ENCODE data around the gene NAB2. TPM values are rescaled to one million over a fixed set of nuclear protein-coding genes. Genes with fewer than 3 reads are reported as not detected.
A peak's percentile ranks its signal among the peaks of the same experiment; 100 is the strongest.

The NAB2 gene
- total and polyA plus RNA-seq, 9 of the 15 experiments (the other 6 are each of a cell fraction or from before 2014, with no cell fraction given), result 0.45 to 40.9 (median 20.4) TPM

DNA sequence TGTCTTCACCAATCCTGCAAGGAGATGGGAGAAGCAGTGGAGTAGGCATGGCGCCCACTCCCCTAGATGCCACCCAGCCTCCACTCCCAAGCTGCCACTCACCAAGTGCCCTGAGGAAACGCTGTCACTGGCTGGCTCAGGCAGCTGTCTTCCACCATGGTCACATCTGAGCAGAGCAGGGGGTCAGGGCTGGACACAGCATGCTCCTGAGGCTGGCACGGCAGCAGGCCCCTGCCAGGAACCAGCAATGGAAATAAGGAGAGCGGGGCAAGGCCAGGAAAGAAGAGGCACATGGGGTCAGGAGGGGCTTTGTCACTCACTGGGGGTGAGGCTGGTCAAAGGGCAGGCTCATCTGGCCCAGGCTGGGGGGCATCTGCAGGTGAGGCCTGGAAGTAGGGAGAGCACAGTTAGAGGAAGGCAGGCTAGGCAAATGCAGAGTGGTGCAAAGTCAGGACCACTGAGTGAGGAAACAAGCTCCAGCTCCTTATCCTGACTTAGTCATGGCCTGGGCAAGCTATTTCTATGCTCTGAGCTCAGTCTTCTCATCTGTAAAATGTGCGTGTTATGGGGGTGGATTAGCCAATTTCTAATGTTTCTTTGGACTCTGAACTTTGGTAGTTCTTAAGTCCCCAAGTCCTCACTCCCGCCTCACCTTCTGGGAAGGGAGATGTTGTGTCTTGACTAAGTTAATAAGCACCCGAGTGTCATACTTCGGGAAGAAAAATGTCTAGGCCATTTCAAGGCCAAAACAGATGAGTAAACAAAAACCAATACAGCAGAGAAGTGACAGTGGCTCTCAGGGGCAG lies 8.0 kb downstream of the NAB2 start (continued):
- TF ChIP-seq, protein P1, sequence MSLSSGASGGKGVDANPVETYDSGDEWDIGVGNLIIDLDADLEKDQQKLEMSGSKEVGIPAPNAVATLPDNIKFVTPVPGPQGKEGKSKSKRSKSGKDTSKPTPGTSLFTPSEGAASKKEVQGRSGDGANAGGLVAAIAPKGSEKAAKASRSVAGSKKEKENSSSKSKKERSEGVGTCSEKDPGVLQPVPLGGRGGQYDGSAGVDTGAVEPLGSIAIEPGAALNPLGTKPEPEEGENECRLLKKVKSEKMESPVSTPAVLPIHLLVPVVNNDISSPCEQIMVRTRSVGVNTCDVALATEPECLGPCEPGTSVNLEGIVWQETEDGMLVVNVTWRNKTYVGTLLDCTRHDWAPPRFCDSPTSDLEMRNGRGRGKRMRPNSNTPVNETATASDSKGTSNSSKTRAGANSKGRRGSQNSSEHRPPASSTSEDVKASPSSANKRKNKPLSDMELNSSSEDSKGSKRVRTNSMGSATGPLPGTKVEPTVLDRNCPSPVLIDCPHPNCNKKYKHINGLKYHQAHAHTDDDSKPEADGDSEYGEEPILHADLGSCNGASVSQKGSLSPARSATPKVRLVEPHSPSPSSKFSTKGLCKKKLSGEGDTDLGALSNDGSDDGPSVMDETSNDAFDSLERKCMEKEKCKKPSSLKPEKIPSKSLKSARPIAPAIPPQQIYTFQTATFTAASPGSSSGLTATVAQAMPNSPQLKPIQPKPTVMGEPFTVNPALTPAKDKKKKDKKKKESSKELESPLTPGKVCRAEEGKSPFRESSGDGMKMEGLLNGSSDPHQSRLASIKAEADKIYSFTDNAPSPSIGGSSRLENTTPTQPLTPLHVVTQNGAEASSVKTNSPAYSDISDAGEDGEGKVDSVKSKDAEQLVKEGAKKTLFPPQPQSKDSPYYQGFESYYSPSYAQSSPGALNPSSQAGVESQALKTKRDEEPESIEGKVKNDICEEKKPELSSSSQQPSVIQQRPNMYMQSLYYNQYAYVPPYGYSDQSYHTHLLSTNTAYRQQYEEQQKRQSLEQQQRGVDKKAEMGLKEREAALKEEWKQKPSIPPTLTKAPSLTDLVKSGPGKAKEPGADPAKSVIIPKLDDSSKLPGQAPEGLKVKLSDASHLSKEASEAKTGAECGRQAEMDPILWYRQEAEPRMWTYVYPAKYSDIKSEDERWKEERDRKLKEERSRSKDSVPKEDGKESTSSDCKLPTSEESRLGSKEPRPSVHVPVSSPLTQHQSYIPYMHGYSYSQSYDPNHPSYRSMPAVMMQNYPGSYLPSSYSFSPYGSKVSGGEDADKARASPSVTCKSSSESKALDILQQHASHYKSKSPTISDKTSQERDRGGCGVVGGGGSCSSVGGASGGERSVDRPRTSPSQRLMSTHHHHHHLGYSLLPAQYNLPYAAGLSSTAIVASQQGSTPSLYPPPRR (CRISPR knock-in tag; IDR thresholded peaks at IDR 0.05; ENCODE audit: borderline replicate concordance), result no peak
- TF ChIP-seq HBP1 (CRISPR knock-in tag; IDR thresholded peaks at IDR 0.05) (no peak), SAFB (IDR thresholded peaks at IDR 0.05; ENCODE audit: borderline replicate concordance, low read depth, low read length) (no peak), EGR1 (conservative IDR thresholded peaks at IDR 0.05) (no peak), ATF3 (IDR thresholded peaks at IDR 0.05) (no peak), ATF3 (CRISPR knock-in tag; conservative IDR thresholded peaks at IDR 0.05) (0 out of 2 replicates have a peak, but pooled peaks have one; percentile 22), NCOA6 (IDR thresholded peaks at IDR 0.05) (no peak), CBX3 (IDR thresholded peaks at IDR 0.05; ENCODE audit: borderline replicate concordance in 1 of 2, low read length in 2 of 2) (peak in 1 of 2 experiments; percentile 60; a peak in 1 of 3 replicates), SRSF7 (optimal IDR thresholded peaks at IDR 0.05; ENCODE audit: low read depth, low read length) (no peak), ZNF316 (IDR thresholded peaks at IDR 0.05) (peak; percentile 91), SMARCC2 (IDR thresholded peaks at IDR 0.05; ENCODE audit: low read depth) (0 out of 2 replicates have a peak, but pooled peaks have one; percentile 40), ZNF436 (CRISPR knock-in tag; IDR thresholded peaks at IDR 0.05) (no peak), TFAP4 (CRISPR knock-in tag; IDR thresholded peaks at IDR 0.05; ENCODE audit: borderline replicate concordance) (no peak), HDAC2 (IDR thresholded peaks at IDR 0.05) (peak; percentile 64; the same call in 1 of the 2 replicates), CTBP1 (IDR thresholded peaks at IDR 0.05; ENCODE audit: borderline replicate concordance) (no peak), KLF10 (CRISPR knock-in tag; IDR thresholded peaks at IDR 0.05) (no peak), XRCC5 (IDR thresholded peaks at IDR 0.05; ENCODE audit: low read depth, low read length) (no peak)
- TF ChIP-seq, protein P2, sequence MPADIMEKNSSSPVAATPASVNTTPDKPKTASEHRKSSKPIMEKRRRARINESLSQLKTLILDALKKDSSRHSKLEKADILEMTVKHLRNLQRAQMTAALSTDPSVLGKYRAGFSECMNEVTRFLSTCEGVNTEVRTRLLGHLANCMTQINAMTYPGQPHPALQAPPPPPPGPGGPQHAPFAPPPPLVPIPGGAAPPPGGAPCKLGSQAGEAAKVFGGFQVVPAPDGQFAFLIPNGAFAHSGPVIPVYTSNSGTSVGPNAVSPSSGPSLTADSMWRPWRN (IDR thresholded peaks at IDR 0.05; ENCODE audit: low read depth), result no peak

All from K562 (cell line).